ENCODE measurements around the gene NHP2. TPM values are rescaled to one million over a fixed set of nuclear protein-coding genes. Genes with fewer than 3 reads are reported as not detected.

NHP2 gene
- polyA plus RNA-seq, 2 of the 4 experiments (the other 2 are of a cell fraction) = 205 to 553 TPM

DNA sequence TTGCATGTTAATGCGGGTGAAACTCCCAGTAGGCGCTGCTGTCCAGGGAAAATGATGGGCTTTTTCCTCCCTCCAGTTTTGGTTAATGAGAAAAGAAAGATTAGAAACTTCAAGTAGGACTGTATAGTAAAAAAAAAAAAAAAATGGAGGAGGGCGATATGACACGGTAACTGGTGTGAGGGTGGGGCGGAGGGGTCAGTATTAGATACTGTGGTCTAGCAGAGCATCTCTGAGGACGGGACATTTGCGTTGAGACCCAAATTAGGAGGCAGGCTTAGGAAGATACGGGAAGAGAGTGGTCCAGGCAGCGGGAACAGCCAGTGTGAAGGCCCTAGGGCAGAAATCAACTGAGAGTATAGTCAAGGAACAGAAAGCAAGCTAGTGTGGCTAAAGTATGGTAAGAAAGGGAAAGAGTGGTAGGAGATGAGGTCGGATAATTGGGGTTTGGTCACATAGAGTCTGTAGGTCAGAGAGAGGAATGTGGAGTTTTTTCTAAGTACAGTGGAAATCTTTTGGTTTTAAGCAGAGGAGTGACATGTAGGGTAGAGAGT lies 22.2 kb downstream of the NHP2 start:
- no peak for FAIRE-seq
- ChIA-PET POLR2A (interaction anchor here (0.6 kb wide), 1 partner anchor 22 kb away, joined by 3 read pairs; the partner anchor contains the start of gene NHP2), CTCF (interaction anchor here (0.5 to 2.2 kb wide), 6 partner anchors 11 to 56 kb away, joined by 3 to 9 read pairs (median 3); no protein-coding TSS in a partner anchor)
- Histone ChIP-seq H3K9me3 (no peaks in the 10 kb centered on the region), H3K4me2 (peak overlapping the region; percentile 81), H3K4me3 (peak overlapping the region; percentile 77), H3K27ac (peak overlapping the region; percentile 94 to 98), H3K4me1 (peaks cover 7% of the 10 kb centered on the region; the same call in 1 of the 3 replicates)
- peak; percentile 2 to 12; a peak in 4 of 6 replicates for ATAC-seq
- TF ChIP-seq, protein P1, sequence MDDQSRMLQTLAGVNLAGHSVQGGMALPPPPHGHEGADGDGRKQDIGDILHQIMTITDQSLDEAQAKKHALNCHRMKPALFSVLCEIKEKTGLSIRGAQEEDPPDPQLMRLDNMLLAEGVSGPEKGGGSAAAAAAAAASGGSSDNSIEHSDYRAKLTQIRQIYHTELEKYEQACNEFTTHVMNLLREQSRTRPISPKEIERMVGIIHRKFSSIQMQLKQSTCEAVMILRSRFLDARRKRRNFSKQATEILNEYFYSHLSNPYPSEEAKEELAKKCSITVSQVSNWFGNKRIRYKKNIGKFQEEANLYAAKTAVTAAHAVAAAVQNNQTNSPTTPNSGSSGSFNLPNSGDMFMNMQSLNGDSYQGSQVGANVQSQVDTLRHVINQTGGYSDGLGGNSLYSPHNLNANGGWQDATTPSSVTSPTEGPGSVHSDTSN (IDR thresholded peaks at IDR 0.05) = no peak
- TF ChIP-seq, protein P2, sequence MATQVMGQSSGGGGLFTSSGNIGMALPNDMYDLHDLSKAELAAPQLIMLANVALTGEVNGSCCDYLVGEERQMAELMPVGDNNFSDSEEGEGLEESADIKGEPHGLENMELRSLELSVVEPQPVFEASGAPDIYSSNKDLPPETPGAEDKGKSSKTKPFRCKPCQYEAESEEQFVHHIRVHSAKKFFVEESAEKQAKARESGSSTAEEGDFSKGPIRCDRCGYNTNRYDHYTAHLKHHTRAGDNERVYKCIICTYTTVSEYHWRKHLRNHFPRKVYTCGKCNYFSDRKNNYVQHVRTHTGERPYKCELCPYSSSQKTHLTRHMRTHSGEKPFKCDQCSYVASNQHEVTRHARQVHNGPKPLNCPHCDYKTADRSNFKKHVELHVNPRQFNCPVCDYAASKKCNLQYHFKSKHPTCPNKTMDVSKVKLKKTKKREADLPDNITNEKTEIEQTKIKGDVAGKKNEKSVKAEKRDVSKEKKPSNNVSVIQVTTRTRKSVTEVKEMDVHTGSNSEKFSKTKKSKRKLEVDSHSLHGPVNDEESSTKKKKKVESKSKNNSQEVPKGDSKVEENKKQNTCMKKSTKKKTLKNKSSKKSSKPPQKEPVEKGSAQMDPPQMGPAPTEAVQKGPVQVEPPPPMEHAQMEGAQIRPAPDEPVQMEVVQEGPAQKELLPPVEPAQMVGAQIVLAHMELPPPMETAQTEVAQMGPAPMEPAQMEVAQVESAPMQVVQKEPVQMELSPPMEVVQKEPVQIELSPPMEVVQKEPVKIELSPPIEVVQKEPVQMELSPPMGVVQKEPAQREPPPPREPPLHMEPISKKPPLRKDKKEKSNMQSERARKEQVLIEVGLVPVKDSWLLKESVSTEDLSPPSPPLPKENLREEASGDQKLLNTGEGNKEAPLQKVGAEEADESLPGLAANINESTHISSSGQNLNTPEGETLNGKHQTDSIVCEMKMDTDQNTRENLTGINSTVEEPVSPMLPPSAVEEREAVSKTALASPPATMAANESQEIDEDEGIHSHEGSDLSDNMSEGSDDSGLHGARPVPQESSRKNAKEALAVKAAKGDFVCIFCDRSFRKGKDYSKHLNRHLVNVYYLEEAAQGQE (IDR thresholded peaks at IDR 0.05) = no peak
- TF ChIP-seq, protein P3, sequence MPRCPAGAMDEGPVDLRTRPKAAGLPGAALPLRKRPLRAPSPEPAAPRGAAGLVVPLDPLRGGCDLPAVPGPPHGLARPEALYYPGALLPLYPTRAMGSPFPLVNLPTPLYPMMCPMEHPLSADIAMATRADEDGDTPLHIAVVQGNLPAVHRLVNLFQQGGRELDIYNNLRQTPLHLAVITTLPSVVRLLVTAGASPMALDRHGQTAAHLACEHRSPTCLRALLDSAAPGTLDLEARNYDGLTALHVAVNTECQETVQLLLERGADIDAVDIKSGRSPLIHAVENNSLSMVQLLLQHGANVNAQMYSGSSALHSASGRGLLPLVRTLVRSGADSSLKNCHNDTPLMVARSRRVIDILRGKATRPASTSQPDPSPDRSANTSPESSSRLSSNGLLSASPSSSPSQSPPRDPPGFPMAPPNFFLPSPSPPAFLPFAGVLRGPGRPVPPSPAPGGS (IDR thresholded peaks at IDR 0.05) = no peak
- TF ChIP-seq BHLHE40 (IDR thresholded peaks at IDR 0.05; ENCODE audit: low read depth, low read length) (no peak), MAFK (IDR thresholded peaks at IDR 0.05; ENCODE audit: partially characterized antibody) (no peak), HEYL (CRISPR knock-in tag; IDR thresholded peaks at IDR 0.05) (no peak), JUNB (IDR thresholded peaks at IDR 0.05) (no peak), ZSCAN20 (CRISPR knock-in tag; IDR thresholded peaks at IDR 0.05) (no peak)
- TF ChIP-seq, protein P4, sequence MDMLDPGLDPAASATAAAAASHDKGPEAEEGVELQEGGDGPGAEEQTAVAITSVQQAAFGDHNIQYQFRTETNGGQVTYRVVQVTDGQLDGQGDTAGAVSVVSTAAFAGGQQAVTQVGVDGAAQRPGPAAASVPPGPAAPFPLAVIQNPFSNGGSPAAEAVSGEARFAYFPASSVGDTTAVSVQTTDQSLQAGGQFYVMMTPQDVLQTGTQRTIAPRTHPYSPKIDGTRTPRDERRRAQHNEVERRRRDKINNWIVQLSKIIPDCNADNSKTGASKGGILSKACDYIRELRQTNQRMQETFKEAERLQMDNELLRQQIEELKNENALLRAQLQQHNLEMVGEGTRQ (IDR thresholded peaks at IDR 0.05) = no peak
- 21% methylated on average over 10 of the region's 10 CpGs for WGBS (ENCODE audit: missing lambda C conversion rate)
- DNase-seq (ENCODE audit: low read depth in 1 of 2, low spot score in 1 of 2) = peak in 1 of 2 experiments; percentile 41

DNA sequence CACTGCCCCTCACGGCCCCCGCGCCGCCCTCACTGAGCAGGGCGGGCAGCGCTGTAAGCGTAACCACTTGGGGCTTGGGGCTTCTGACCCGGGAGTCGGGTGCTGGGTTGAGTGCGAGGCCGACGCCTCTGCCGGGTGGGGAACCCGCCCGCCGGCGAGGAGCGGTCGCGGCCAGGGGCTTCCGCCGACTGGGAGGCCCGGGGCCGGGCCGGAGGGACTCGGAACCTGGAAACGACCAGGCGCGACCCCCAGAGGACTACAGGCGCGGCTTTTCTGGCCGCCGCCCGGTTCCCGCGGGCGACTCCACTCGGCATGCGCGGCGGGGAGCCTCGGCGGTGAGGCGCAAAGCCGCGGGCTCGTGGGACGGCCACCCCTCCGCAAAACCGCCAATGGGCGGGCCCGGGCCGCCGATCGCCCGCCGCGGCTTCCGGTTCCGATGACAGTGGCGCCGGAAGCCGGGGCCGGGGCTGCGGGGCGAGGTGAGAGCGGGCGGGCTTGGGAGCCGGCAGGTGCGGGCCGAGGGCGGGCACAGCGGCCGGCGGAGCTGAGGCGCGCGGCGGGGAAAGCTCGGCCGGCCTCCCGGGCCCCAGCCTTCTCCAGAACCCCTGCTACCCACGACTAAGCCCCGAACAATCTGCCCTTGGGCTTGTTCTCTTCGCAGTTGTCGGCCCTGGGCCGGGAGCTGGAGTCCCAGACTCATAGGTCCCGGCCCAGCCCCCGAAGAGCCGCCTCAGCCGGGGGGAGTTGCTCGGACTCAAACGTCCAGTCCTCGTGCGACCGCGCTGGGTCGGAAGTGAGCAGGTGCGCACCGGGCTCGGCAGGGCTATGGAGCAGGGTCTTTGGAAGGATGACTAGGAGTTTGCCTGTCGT lies 22.9 kb downstream of the NHP2 start, which contains the start of gene RMND5B:
TSS of gene RMND5B (plus strand) at position 439 of the 870 bp plus-strand sequence. CDS start 7,106 bp downstream, outside the sequence.
- ChIA-PET POLR2A (interaction anchor here (0.6 kb wide), 1 partner anchor 23 kb away, joined by 3 read pairs; the partner anchor contains the start of gene NHP2), CTCF (interaction anchor here (1.1 to 2.2 kb wide), 6 partner anchors 10 to 55 kb away, joined by 3 to 9 read pairs (median 3); no protein-coding TSS in a partner anchor)
- Histone ChIP-seq H3K4me3 (peak within 1 kb of the TSS; percentile 77), H3K4me2 (peak within 1 kb of the TSS; percentile 81), H3K9me3 (no peaks in the 10 kb centered on the region), H3K4me1 (peaks cover 7% of the 10 kb centered on the region; the same call in 1 of the 3 replicates), H3K27ac (peak within 1 kb of the TSS; percentile 94 to 98)
- ATAC-seq = peak; percentile 94
- whole genome bisulfite sequencing (ENCODE audit: missing lambda C conversion rate) = 2% methylated on average over 18 of the region's 102 CpGs
- no peak for FAIRE-seq
- peak; percentile 84 to 86 for DNase-seq (ENCODE audit: low read depth in 1 of 2, low spot score in 1 of 2)
- TF ChIP-seq MAZ (IDR thresholded peaks at IDR 0.05; ENCODE audit: borderline replicate concordance, low read depth, low read length) (no peak), POLR2A (IDR thresholded peaks at IDR 0.05; ENCODE audit: low read length) (peak; percentile 57), PHF8 (IDR thresholded peaks at IDR 0.05; ENCODE audit: borderline replicate concordance, low read depth) (peak; percentile 93), EHF (CRISPR knock-in tag; IDR thresholded peaks at IDR 0.05) (no peak), GATA3 (IDR thresholded peaks at IDR 0.05; ENCODE audit: borderline replicate concordance) (peak; percentile 73), TFCP2L1 (CRISPR knock-in tag; IDR thresholded peaks at IDR 0.05) (peak; percentile 68; the same call in 1 of the 2 replicates), RAD21 (conservative IDR thresholded peaks at IDR 0.05 in 1 of 2, IDR thresholded peaks at IDR 0.05 in 1 of 2) (0 out of 5 replicates have a peak, but pooled peaks of 1 of the 2 experiments have one; percentile 15), HEYL (CRISPR knock-in tag; IDR thresholded peaks at IDR 0.05) (no peak), BHLHE40 (IDR thresholded peaks at IDR 0.05; ENCODE audit: low read depth, low read length) (peak; percentile 71; the same call in 1 of the 2 replicates)
- TF ChIP-seq, protein P5, sequence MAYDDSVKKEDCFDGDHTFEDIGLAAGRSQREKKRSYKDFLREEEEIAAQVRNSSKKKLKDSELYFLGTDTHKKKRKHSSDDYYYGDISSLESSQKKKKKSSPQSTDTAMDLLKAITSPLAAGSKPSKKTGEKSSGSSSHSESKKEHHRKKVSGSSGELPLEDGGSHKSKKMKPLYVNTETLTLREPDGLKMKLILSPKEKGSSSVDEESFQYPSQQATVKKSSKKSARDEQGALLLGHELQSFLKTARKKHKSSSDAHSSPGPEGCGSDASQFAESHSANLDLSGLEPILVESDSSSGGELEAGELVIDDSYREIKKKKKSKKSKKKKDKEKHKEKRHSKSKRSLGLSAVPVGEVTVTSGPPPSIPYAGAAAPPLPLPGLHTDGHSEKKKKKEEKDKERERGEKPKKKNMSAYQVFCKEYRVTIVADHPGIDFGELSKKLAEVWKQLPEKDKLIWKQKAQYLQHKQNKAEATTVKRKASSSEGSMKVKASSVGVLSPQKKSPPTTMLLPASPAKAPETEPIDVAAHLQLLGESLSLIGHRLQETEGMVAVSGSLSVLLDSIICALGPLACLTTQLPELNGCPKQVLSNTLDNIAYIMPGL (CRISPR knock-in tag; IDR thresholded peaks at IDR 0.05; ENCODE audit: borderline replicate concordance) = peak; percentile 56; the same call in 1 of the 2 replicates
- TF ChIP-seq, protein P3 (IDR thresholded peaks at IDR 0.05) = peak; percentile 95; the same call in 2 of the 3 replicates
- TF ChIP-seq, protein P6, sequence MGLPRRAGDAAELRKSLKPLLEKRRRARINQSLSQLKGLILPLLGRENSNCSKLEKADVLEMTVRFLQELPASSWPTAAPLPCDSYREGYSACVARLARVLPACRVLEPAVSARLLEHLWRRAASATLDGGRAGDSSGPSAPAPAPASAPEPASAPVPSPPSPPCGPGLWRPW (IDR thresholded peaks at IDR 0.05) = no peak
- TF ChIP-seq, protein P1 (IDR thresholded peaks at IDR 0.05) = peak; percentile 66; the same call in 1 of the 2 replicates
- TF ChIP-seq, protein P7, sequence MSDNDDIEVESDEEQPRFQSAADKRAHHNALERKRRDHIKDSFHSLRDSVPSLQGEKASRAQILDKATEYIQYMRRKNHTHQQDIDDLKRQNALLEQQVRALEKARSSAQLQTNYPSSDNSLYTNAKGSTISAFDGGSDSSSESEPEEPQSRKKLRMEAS (IDR thresholded peaks at IDR 0.05) = peak; percentile 87; the same call in 1 of the 2 replicates

All from A549 (cell line).